ENCODE measurements around the gene UFSP2.

Gene UFSP2

DNA sequence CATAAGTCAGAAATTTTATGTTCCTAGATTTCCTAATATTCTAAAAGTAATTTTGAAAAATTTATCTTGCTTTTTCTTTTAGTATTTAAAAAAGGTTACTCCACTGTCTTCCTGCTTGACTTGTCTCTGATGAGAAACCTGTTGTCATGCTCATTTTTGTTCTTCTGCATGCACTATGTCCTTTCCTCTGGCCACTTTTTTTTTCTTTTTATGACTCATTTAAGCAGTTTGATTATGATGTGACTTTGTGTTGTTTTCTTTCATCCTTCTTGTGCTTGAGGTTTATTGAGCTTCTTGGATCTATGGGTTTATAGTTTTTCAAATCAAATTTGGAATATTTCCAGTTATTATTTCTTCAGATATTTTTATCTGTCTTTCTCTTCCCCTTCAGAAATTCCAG is 12.0 kb upstream of the UFSP2 start:
- H3K14ac ChIP-seq (ENCODE audit: low read length in 2 of 2) = no peak overlapping the region
- H3K4me1 ChIP-seq (ENCODE audit: control insufficient read depth, insufficient read depth, low read depth, low read length) = no peaks in the 10 kb centered on the region
- H3K36me3 ChIP-seq (ENCODE audit: control insufficient read depth in 1 of 2, insufficient read depth in 2 of 2, low read depth in 1 of 2, low read length in 2 of 2) = no peaks in the 10 kb centered on the region
- no peaks in the 10 kb centered on the region for H3K9me3 ChIP-seq (ENCODE audit: control insufficient read depth, low read length)
- no peak overlapping the region for H3K4me3 ChIP-seq (ENCODE audit: insufficient read depth in 1 of 2, low read depth in 1 of 2, low read length in 2 of 2)
- no peak overlapping the region for H2AK5ac ChIP-seq (ENCODE audit: low read length, severe bottlenecking)
- H2BK15ac ChIP-seq (ENCODE audit: low read depth, poor library complexity, severe bottlenecking) = no peak overlapping the region
- no peak overlapping the region for H2BK120ac ChIP-seq (ENCODE audit: low read depth, low read length)
- H2AFZ ChIP-seq (ENCODE audit: low read depth, low read length) = no peak overlapping the region
- H2BK12ac ChIP-seq (ENCODE audit: low read length in 2 of 2) = no peak overlapping the region
- H3K23ac ChIP-seq (ENCODE audit: low read length in 2 of 2) = no peak overlapping the region
- H3K18ac ChIP-seq (ENCODE audit: low read depth in 1 of 2, low read length in 2 of 2) = no peak overlapping the region
- no peaks in the 10 kb centered on the region for H3K79me1 ChIP-seq (replicated peaks; ENCODE audit: low read length, poor library complexity, severe bottlenecking)
- no peak overlapping the region for H3K4ac ChIP-seq (ENCODE audit: low read depth in 1 of 2, low read length in 2 of 2)
- no peak for DNase-seq
- no peaks in the 10 kb centered on the region for H3K27me3 ChIP-seq (ENCODE audit: control insufficient read depth in 1 of 2, insufficient read depth in 1 of 2, low read length in 2 of 2)
- no peak overlapping the region for H3K9ac ChIP-seq (ENCODE audit: low read length)
- H2BK5ac ChIP-seq (ENCODE audit: low read depth, low read length, poor library complexity, severe bottlenecking) = no peak overlapping the region
- no peak overlapping the region for H3K27ac ChIP-seq (ENCODE audit: low read length, poor library complexity, severe bottlenecking)
- no peak overlapping the region for H4K8ac ChIP-seq (ENCODE audit: low read length)
- no peak overlapping the region for H4K91ac ChIP-seq (ENCODE audit: low read length)
- no peak overlapping the region for H3K4me2 ChIP-seq (ENCODE audit: low read length, poor library complexity, severe bottlenecking)

DNA sequence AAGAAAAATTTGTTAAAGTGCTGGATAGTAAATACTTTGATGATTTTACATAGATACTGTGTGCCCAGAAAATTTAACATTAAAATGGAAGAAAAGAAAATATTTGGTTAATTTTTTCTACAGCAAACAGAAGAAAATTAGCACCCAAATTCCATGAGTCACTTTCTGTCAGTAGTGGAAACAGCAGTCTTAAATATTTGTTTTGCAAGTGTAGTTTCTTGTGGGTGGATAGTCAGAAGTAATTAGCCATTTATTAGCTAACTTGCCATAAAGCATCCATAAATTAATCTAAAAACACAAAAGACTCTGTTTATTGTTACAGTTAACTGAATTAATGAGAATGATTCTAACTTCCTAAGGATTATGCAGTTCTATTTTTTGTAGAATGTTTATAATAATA is 9.7 kb upstream of the UFSP2 start:
- no peak overlapping the region for H2BK5ac ChIP-seq (ENCODE audit: low read depth, low read length, poor library complexity, severe bottlenecking)
- H3K4ac ChIP-seq (ENCODE audit: low read depth in 1 of 2, low read length in 2 of 2) = no peak overlapping the region
- no peak overlapping the region for H2AK5ac ChIP-seq (ENCODE audit: low read length, severe bottlenecking)
- no peak overlapping the region for H3K18ac ChIP-seq (ENCODE audit: low read depth in 1 of 2, low read length in 2 of 2)
- H4K8ac ChIP-seq (ENCODE audit: low read length) = no peak overlapping the region
- H3K36me3 ChIP-seq (ENCODE audit: control insufficient read depth in 1 of 2, insufficient read depth in 2 of 2, low read depth in 1 of 2, low read length in 2 of 2) = no peaks in the 10 kb centered on the region
- no peak overlapping the region for H3K27ac ChIP-seq (ENCODE audit: low read length, poor library complexity, severe bottlenecking)
- H3K23ac ChIP-seq (ENCODE audit: low read length in 2 of 2) = no peak overlapping the region
- no peak overlapping the region for H4K91ac ChIP-seq (ENCODE audit: low read length)
- no peaks in the 10 kb centered on the region for H3K27me3 ChIP-seq (ENCODE audit: control insufficient read depth in 1 of 2, insufficient read depth in 1 of 2, low read length in 2 of 2)
- H3K14ac ChIP-seq (ENCODE audit: low read length in 2 of 2) = no peak overlapping the region
- no peak for DNase-seq
- no peak overlapping the region for H2AFZ ChIP-seq (ENCODE audit: low read depth, low read length)
- H3K4me3 ChIP-seq (ENCODE audit: insufficient read depth in 1 of 2, low read depth in 1 of 2, low read length in 2 of 2) = no peak overlapping the region
- no peak overlapping the region for H2BK12ac ChIP-seq (ENCODE audit: low read length in 2 of 2)
- no peak overlapping the region for H3K4me2 ChIP-seq (ENCODE audit: low read length, poor library complexity, severe bottlenecking)
- no peaks in the 10 kb centered on the region for H3K79me1 ChIP-seq (replicated peaks; ENCODE audit: low read length, poor library complexity, severe bottlenecking)
- H2BK15ac ChIP-seq (ENCODE audit: low read depth, poor library complexity, severe bottlenecking) = no peak overlapping the region
- no peaks in the 10 kb centered on the region for H3K4me1 ChIP-seq (ENCODE audit: control insufficient read depth, insufficient read depth, low read depth, low read length)
- no peaks in the 10 kb centered on the region for H3K9me3 ChIP-seq (ENCODE audit: control insufficient read depth, low read length)
- no peak overlapping the region for H3K9ac ChIP-seq (ENCODE audit: low read length)
- H2BK120ac ChIP-seq (ENCODE audit: low read depth, low read length) = no peak overlapping the region

DNA sequence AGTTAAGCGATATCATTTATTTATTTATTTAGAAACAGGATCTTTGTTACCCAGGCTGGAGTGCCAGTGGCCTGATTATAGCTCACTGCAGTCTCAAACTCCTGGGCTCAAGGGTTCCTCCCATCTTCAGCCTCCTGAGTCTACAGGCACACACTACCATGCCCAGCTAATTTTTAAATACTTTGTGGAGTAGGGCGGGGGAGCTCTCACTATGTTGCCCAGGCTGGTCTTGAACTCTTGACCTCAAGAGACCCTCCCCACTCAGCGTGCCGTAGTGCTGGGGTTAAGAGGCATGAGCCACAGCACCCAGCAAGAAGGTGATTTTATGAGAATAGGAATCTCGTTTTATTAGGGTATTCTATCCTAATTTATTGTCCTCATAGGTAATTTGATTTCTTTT is 3.9 kb upstream of the UFSP2 start:
- no peak for DNase-seq
- no peak overlapping the region for H2BK15ac ChIP-seq (ENCODE audit: low read depth, poor library complexity, severe bottlenecking)
- H3K9me3 ChIP-seq (ENCODE audit: control insufficient read depth, low read length) = no peaks in the 10 kb centered on the region
- H3K14ac ChIP-seq (ENCODE audit: low read length in 2 of 2) = no peak overlapping the region
- no peaks in the 10 kb centered on the region for H3K27me3 ChIP-seq (ENCODE audit: control insufficient read depth in 1 of 2, insufficient read depth in 1 of 2, low read length in 2 of 2)
- H3K27ac ChIP-seq (ENCODE audit: low read length, poor library complexity, severe bottlenecking) = no peak overlapping the region
- H2AFZ ChIP-seq (ENCODE audit: low read depth, low read length) = no peak overlapping the region
- H3K79me1 ChIP-seq (replicated peaks; ENCODE audit: low read length, poor library complexity, severe bottlenecking) = peaks cover 6% of the 10 kb centered on the region
- no peak overlapping the region for H3K18ac ChIP-seq (ENCODE audit: low read depth in 1 of 2, low read length in 2 of 2)
- no CpG with 5 or more reads among the region's 5 CpGs for WGBS
- no peak overlapping the region for H4K8ac ChIP-seq (ENCODE audit: low read length)
- no peak overlapping the region for H4K91ac ChIP-seq (ENCODE audit: low read length)
- no peak overlapping the region for H2BK12ac ChIP-seq (ENCODE audit: low read length in 2 of 2)
- no peak overlapping the region for H2BK120ac ChIP-seq (ENCODE audit: low read depth, low read length)
- peaks cover 3% of the 10 kb centered on the region for H3K4me1 ChIP-seq (ENCODE audit: control insufficient read depth, insufficient read depth, low read depth, low read length)
- H3K23ac ChIP-seq (ENCODE audit: low read length in 2 of 2) = no peak overlapping the region
- no peak overlapping the region for H3K4me3 ChIP-seq (ENCODE audit: insufficient read depth in 1 of 2, low read depth in 1 of 2, low read length in 2 of 2)
- no peak overlapping the region for H3K4ac ChIP-seq (ENCODE audit: low read depth in 1 of 2, low read length in 2 of 2)
- no peak overlapping the region for H3K9ac ChIP-seq (ENCODE audit: low read length)
- H2BK5ac ChIP-seq (ENCODE audit: low read depth, low read length, poor library complexity, severe bottlenecking) = no peak overlapping the region
- no peak overlapping the region for H2AK5ac ChIP-seq (ENCODE audit: low read length, severe bottlenecking)
- H3K36me3 ChIP-seq (ENCODE audit: control insufficient read depth in 1 of 2, insufficient read depth in 2 of 2, low read depth in 1 of 2, low read length in 2 of 2) = no peaks in the 10 kb centered on the region
- H3K4me2 ChIP-seq (ENCODE audit: low read length, poor library complexity, severe bottlenecking) = no peak overlapping the region

DNA sequence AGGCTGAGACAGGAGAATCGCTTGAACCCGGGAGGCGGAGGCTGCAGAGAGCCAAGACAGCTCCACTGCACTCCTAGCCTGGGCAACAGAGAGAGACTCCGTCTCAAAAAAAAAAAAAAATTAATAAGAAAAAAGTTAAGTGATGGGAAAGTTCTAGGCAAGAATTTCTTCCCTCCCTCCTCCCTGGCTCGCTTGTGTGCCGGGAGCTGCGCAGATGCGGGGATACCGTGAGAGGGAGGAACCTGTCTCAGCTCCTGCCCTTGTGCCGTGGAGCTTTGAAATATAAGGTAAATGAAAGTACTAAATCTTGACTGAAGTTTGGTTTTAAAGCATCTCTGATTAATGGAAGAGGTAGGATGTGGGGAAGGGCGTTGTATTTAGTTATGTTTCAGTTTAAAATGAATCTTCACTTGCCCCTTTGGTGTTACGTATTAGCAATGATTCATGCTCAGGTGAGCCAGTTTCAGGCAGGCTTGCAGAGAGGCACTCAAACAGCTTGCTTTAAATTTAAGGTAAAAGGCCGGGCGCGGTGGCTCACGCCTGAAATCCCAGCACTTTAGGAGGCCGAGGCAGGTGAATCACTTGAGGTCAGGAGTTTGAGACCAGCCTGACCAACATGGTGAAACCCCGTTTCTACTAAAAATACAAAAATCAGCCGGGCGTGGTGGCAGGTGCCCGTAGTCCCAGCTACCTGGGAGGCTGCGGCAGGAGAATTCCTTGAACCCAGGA is 1.4 kb upstream of the UFSP2 start:
- H3K14ac ChIP-seq (ENCODE audit: low read length in 2 of 2) = no peak overlapping the region

More for the DNA sequence above, 1.4 kb upstream of the UFSP2 start:
- no peak overlapping the region for H2BK15ac ChIP-seq (ENCODE audit: low read depth, poor library complexity, severe bottlenecking)
- H3K23ac ChIP-seq (ENCODE audit: low read length in 2 of 2) = no peak overlapping the region
- no peak overlapping the region for H3K27ac ChIP-seq (ENCODE audit: low read length, poor library complexity, severe bottlenecking)
- H3K4me3 ChIP-seq (ENCODE audit: insufficient read depth in 1 of 2, low read depth in 1 of 2, low read length in 2 of 2) = no peak overlapping the region
- no peak overlapping the region for H2BK120ac ChIP-seq (ENCODE audit: low read depth, low read length)
- no peak overlapping the region for H2AFZ ChIP-seq (ENCODE audit: low read depth, low read length)
- H2BK12ac ChIP-seq (ENCODE audit: low read length in 2 of 2) = no peak overlapping the region
- H2BK5ac ChIP-seq (ENCODE audit: low read depth, low read length, poor library complexity, severe bottlenecking) = no peak overlapping the region
- H2AK5ac ChIP-seq (ENCODE audit: low read length, severe bottlenecking) = no peak overlapping the region
- no peak overlapping the region for H4K8ac ChIP-seq (ENCODE audit: low read length)
- H3K18ac ChIP-seq (ENCODE audit: low read depth in 1 of 2, low read length in 2 of 2) = no peak overlapping the region
- no peak overlapping the region for H4K91ac ChIP-seq (ENCODE audit: low read length)
- no peak overlapping the region for H3K9ac ChIP-seq (ENCODE audit: low read length)
- H3K27me3 ChIP-seq (ENCODE audit: control insufficient read depth in 1 of 2, insufficient read depth in 1 of 2, low read length in 2 of 2) = no peaks in the 10 kb centered on the region
- no peak for DNase-seq
- no peak overlapping the region for H3K4me2 ChIP-seq (ENCODE audit: low read length, poor library complexity, severe bottlenecking)
- peaks cover 5% of the 10 kb centered on the region for H3K4me1 ChIP-seq (ENCODE audit: control insufficient read depth, insufficient read depth, low read depth, low read length)
- no peaks in the 10 kb centered on the region for H3K36me3 ChIP-seq (ENCODE audit: control insufficient read depth in 1 of 2, insufficient read depth in 2 of 2, low read depth in 1 of 2, low read length in 2 of 2)
- H3K9me3 ChIP-seq (ENCODE audit: control insufficient read depth, low read length) = no peaks in the 10 kb centered on the region
- no peak overlapping the region for H3K4ac ChIP-seq (ENCODE audit: low read depth in 1 of 2, low read length in 2 of 2)
- WGBS = 89% methylated on average over 22 of the region's 22 CpGs
- H3K79me1 ChIP-seq (replicated peaks; ENCODE audit: low read length, poor library complexity, severe bottlenecking) = peaks cover 12% of the 10 kb centered on the region
